ENCODE results near the gene EPHA6. TPM values are rescaled to one million over a fixed set of nuclear protein-coding genes. Genes with fewer than 3 reads are reported as not detected.

Gene EPHA6
- total and polyA plus RNA-seq, 12 donors = 0.21 to 0.88 (median 0.59) TPM; not detected in 3

GRCh38 chr3:97306226-97306625 lies 491.8 kb downstream of the EPHA6 start:
- Histone ChIP-seq H3K4me3 (no peak overlapping the region), H3K36me3 (no peaks in the 10 kb centered on the region), H3K27me3 (no peaks in the 10 kb centered on the region), H3K4me1 (no peaks in the 10 kb centered on the region), H3K27ac (no peak overlapping the region), H3K9me3 (peaks cover 0 to 18% (median 6%) of the 10 kb centered on the region in 11 donors)
- WGBS, 2 donors = 29 to 43% methylated on average over 1 of the region's 1 CpG
- ATAC-seq = no peak
- intact Hi-C loops (cut with DNase I) = no loop called here
- DNase-seq = no peak
- TF ChIP-seq CTCF (IDR thresholded peaks at IDR 0.05) = no peak

GRCh38 chr3:97338375-97338774 lies 524.0 kb downstream of the EPHA6 start:
- no peaks in the 10 kb centered on the region for H3K27me3 ChIP-seq
- no peak for TF ChIP-seq CTCF (IDR thresholded peaks at IDR 0.05)
- DNase-seq (no peak), ATAC-seq (no peak)
- no peaks in the 10 kb centered on the region for H3K4me1 ChIP-seq
- H3K9me3 ChIP-seq = peaks cover 0 to 26% (median 0%) of the 10 kb centered on the region in 11 donors
- WGBS, 2 donors = 70 to 79% methylated on average over 3 of the region's 3 CpGs
- intact Hi-C loops (cut with DNase I) = no loop called here
- H3K27ac ChIP-seq = no peak overlapping the region
- H3K36me3 ChIP-seq = no peaks in the 10 kb centered on the region
- no peak overlapping the region for H3K4me3 ChIP-seq

DNA sequence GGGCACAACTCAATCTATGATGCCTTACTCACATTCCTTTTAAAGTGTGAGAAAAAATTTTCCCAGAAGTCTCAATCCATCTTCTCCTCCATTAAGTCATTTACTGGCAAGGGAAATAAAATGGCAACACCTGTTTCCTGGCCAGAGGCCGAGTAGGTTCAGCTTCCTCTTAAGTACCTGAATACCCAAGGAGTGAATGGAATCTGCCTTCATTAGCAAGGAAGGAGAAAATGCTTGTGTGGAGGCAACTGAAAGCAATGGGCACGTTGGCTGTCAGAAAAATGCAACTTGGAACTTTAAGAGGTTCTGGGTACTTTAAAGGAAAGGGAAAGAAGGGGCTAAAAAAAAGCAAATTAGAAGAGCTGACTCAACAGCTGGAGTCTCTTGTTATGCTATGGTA lies 526.5 kb downstream of the EPHA6 start:
- Histone ChIP-seq H3K36me3 (no peaks in the 10 kb centered on the region), H3K27me3 (no peaks in the 10 kb centered on the region), H3K27ac (no peak overlapping the region), H3K4me3 (no peak overlapping the region), H3K9me3 (peaks cover 0 to 14% (median 0%) of the 10 kb centered on the region in 11 donors), H3K4me1 (no peaks in the 10 kb centered on the region)
- TF ChIP-seq CTCF (IDR thresholded peaks at IDR 0.05) = no peak
- 48 to 54% methylated on average over 2 of the region's 2 CpGs for WGBS, 2 donors
- intact Hi-C loops (cut with DNase I) = no loop called here
- no peak for ATAC-seq
- no peak for DNase-seq

DNA sequence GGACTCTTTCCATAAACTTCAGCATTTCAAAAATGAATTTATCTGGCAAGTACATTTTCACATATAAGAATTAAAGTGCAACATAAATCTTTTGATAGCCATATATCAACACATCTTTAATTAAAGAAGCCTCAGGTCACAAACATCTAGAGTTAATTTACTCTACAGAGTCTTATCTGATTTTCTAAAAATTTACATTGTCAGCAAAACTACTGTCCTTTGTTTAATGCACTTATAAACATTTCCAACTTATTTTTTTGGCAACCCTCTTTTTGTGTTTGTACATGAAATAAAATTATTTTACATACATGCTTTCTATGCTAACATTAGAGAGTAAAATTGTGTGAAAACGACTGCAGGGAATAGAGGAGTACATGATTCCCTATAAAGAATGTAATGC lies 533.4 kb downstream of the EPHA6 start:
- ATAC-seq = no peak
- H3K27ac ChIP-seq = no peak overlapping the region
- H3K9me3 ChIP-seq = peaks cover 0 to 5% (median 0%) of the 10 kb centered on the region in 11 donors
- H3K27me3 ChIP-seq = no peaks in the 10 kb centered on the region
- no peak for TF ChIP-seq CTCF (IDR thresholded peaks at IDR 0.05)
- H3K36me3 ChIP-seq = no peaks in the 10 kb centered on the region
- intact Hi-C loops (cut with DNase I) = no loop called here
- H3K4me1 ChIP-seq = no peaks in the 10 kb centered on the region
- no peak for DNase-seq
- no peak overlapping the region for H3K4me3 ChIP-seq
- WGBS, 2 donors = 38 to 40% methylated on average over 1 of the region's 1 CpG
